Measurements from ENCODE around the gene SLC26A6. TPM values are rescaled to one million over a fixed set of nuclear protein-coding genes. Genes with fewer than 3 reads are reported as not detected.
A peak's percentile ranks its signal among the peaks of the same experiment; 100 is the strongest.

SLC26A6 gene
- total and polyA plus RNA-seq, 4 donors = 4.4 to 13.1 (median 6.3) TPM

DNA sequence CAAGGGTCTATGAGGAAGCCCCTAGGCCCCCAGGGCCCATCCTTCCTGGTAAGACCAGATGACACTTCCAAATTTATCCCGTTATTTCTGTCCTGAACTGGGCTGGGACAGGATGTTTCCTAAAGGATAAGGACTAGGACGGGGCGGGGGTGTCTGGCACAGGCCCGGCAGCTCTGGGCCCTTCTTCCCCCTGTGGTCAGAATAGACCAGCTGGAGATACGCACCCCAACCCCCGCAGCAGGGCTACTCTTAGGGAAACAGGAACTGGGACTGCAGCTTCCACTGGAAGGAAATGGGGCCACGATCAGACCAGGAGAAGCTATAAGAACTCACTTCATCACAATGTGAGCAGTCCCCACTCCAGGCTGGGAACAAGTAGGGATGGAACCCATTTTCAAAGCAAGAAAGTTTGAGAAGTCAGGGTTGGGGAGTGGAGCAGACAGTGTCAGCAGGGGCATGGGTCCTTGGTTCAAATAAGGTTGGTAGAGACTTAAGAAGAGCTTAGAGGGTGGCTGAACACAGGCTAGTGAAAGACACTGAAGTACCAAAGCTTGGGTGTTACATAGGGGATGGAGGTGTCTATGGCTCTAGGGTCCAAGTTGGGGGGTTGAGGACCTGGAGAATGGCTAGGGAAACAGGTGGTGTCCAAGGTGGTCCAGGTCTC, 49.4 kb upstream of the SLC26A6 start:
- no peak for DNase-seq (ENCODE audit: low spot score)

DNA sequence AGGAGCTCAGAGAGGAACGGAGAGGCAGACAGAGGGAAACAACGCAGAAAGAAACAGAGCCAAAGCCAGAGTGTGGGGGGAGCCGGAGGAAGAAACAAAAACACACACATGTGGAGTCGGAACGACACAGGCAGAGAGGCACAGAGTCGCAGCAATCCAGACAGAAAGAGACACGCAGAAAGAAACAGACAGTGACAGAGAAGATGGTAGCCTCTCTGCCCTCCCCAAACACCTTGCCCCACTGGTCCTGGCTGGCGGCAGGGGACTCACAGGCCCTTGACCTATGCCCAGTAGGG, 48.7 kb upstream of the SLC26A6 start:
- WGBS = 71% methylated on average over 8 of the region's 8 CpGs
- H3K4me1 ChIP-seq (ENCODE audit: control insufficient read depth in 4 of 4, insufficient read depth in 4 of 4, low read length in 3 of 4) = peaks cover 3 to 29% (median 24%) of the 10 kb centered on the region in 4 donors
- peak overlapping the region; percentile 17 to 26 for H3K27ac ChIP-seq (ENCODE audit: low read depth in 1 of 2, low read length in 2 of 2)
- no peak overlapping the region for H3K9ac ChIP-seq (ENCODE audit: low read depth in 1 of 2, low read length in 2 of 2)
- TF ChIP-seq FOXA2 (IDR thresholded peaks at IDR 0.05) (no peak), NR2F2 (IDR thresholded peaks at IDR 0.05) (no peak), RXRA (IDR thresholded peaks at IDR 0.05) (no peak), RAD21 (IDR thresholded peaks at IDR 0.05) (no peak), FOXA1 (IDR thresholded peaks at IDR 0.05) (no peak), HNF4G (IDR thresholded peaks at IDR 0.05) (no peak), JUND (IDR thresholded peaks at IDR 0.05) (no peak), GABPA (IDR thresholded peaks at IDR 0.05 in 1 of 2, conservative IDR thresholded peaks at IDR 0.05 in 1 of 2) (no peak), SP1 (IDR thresholded peaks at IDR 0.05) (no peak)
- TF ChIP-seq, protein P1, sequence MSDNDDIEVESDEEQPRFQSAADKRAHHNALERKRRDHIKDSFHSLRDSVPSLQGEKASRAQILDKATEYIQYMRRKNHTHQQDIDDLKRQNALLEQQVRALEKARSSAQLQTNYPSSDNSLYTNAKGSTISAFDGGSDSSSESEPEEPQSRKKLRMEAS (IDR thresholded peaks at IDR 0.05) = no peak
- TF ChIP-seq, protein P2, sequence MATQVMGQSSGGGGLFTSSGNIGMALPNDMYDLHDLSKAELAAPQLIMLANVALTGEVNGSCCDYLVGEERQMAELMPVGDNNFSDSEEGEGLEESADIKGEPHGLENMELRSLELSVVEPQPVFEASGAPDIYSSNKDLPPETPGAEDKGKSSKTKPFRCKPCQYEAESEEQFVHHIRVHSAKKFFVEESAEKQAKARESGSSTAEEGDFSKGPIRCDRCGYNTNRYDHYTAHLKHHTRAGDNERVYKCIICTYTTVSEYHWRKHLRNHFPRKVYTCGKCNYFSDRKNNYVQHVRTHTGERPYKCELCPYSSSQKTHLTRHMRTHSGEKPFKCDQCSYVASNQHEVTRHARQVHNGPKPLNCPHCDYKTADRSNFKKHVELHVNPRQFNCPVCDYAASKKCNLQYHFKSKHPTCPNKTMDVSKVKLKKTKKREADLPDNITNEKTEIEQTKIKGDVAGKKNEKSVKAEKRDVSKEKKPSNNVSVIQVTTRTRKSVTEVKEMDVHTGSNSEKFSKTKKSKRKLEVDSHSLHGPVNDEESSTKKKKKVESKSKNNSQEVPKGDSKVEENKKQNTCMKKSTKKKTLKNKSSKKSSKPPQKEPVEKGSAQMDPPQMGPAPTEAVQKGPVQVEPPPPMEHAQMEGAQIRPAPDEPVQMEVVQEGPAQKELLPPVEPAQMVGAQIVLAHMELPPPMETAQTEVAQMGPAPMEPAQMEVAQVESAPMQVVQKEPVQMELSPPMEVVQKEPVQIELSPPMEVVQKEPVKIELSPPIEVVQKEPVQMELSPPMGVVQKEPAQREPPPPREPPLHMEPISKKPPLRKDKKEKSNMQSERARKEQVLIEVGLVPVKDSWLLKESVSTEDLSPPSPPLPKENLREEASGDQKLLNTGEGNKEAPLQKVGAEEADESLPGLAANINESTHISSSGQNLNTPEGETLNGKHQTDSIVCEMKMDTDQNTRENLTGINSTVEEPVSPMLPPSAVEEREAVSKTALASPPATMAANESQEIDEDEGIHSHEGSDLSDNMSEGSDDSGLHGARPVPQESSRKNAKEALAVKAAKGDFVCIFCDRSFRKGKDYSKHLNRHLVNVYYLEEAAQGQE (IDR thresholded peaks at IDR 0.05) = no peak
- TF ChIP-seq, protein P3, sequence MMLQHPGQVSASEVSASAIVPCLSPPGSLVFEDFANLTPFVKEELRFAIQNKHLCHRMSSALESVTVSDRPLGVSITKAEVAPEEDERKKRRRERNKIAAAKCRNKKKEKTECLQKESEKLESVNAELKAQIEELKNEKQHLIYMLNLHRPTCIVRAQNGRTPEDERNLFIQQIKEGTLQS (IDR thresholded peaks at IDR 0.05) = no peak
- H3K27me3 ChIP-seq (ENCODE audit: control insufficient read depth in 4 of 4, insufficient read depth in 4 of 4, low read length in 3 of 4) = no peaks in the 10 kb centered on the region
- no peak for DNase-seq (ENCODE audit: low spot score)
- H3K4me3 ChIP-seq (ENCODE audit: low read depth in 1 of 3, low read length in 3 of 3) = peak overlapping the region in 1 of 3 donors; percentile 78
- H3K9me3 ChIP-seq (ENCODE audit: control insufficient read depth in 4 of 4, low read length in 3 of 4) = no peaks in the 10 kb centered on the region
- H3K36me3 ChIP-seq (ENCODE audit: control insufficient read depth in 4 of 4, insufficient read depth in 3 of 4, low read depth in 1 of 4, low read length in 3 of 4) = peaks cover 11 to 47% (median 16%) of the 10 kb centered on the region in 4 donors

More for the DNA sequence above, 49.4 kb upstream of the SLC26A6 start:
- Histone ChIP-seq H3K27ac (ENCODE audit: low read depth in 1 of 2, low read length in 2 of 2) (peak overlapping the region; percentile 26 to 37), H3K4me3 (ENCODE audit: low read depth in 1 of 3, low read length in 3 of 3) (peak overlapping the region; percentile 20 to 78 (median 31)), H3K9me3 (ENCODE audit: control insufficient read depth in 4 of 4, low read length in 3 of 4) (no peaks in the 10 kb centered on the region), H3K36me3 (ENCODE audit: control insufficient read depth in 4 of 4, insufficient read depth in 3 of 4, low read depth in 1 of 4, low read length in 3 of 4) (peaks cover 10 to 47% (median 19%) of the 10 kb centered on the region in 4 donors), H3K4me1 (ENCODE audit: control insufficient read depth in 4 of 4, insufficient read depth in 4 of 4, low read length in 3 of 4) (peaks cover 3 to 29% (median 24%) of the 10 kb centered on the region in 4 donors), H3K27me3 (ENCODE audit: control insufficient read depth in 4 of 4, insufficient read depth in 4 of 4, low read length in 3 of 4) (no peaks in the 10 kb centered on the region), H3K9ac (ENCODE audit: low read depth in 1 of 2, low read length in 2 of 2) (no peak overlapping the region)
- TF ChIP-seq FOXA2 (IDR thresholded peaks at IDR 0.05) (no peak), NR2F2 (IDR thresholded peaks at IDR 0.05) (peak; percentile 77)
- 61% methylated on average over 7 of the region's 7 CpGs for WGBS

DNA sequence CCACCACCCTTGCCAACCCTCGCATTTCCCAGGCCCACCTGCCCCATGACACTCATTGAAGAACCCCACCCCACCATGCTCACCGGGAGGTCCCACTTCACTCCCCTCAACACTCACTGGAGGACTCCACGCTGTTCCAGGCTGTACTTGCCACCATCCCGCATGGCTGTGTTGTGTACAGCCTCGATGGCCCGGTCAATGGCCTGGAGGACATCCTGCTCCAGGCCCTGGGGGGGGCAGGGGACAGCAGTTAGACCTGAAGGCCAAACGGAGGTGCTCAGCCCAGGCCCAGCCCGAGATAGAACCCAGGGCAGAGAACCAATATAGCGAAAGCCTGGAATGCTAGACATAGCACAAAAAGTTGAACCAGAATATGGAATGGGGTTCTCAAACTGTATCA, 47.5 kb upstream of the SLC26A6 start:
- H3K4me3 ChIP-seq (ENCODE audit: low read depth in 1 of 3, low read length in 3 of 3) = no peak overlapping the region
- H3K27me3 ChIP-seq (ENCODE audit: control insufficient read depth in 4 of 4, insufficient read depth in 4 of 4, low read length in 3 of 4) = no peaks in the 10 kb centered on the region
- H3K9ac ChIP-seq (ENCODE audit: low read depth in 1 of 2, low read length in 2 of 2) = no peak overlapping the region
- no peaks in the 10 kb centered on the region for H3K9me3 ChIP-seq (ENCODE audit: control insufficient read depth in 4 of 4, low read length in 3 of 4)
- no peak for DNase-seq (ENCODE audit: low spot score)
- WGBS = 72% methylated on average over 9 of the region's 9 CpGs
- peaks cover 12 to 46% (median 16%) of the 10 kb centered on the region in 4 donors for H3K36me3 ChIP-seq (ENCODE audit: control insufficient read depth in 4 of 4, insufficient read depth in 3 of 4, low read depth in 1 of 4, low read length in 3 of 4)
- TF ChIP-seq RXRA (IDR thresholded peaks at IDR 0.05) = peak in 1 of 2 donors; percentile 72
- TF ChIP-seq, protein P1 (IDR thresholded peaks at IDR 0.05) = no peak
- peaks cover 3 to 29% (median 24%) of the 10 kb centered on the region in 4 donors for H3K4me1 ChIP-seq (ENCODE audit: control insufficient read depth in 4 of 4, insufficient read depth in 4 of 4, low read length in 3 of 4)
- H3K27ac ChIP-seq (ENCODE audit: low read depth in 1 of 2, low read length in 2 of 2) = no peak overlapping the region
